Tibial nerve (tissue), 3 donors: Measurements from ENCODE around the gene HTRA2.

Experiments
- CTCF ChIP-seq, 5 experiments: fragments of 200-600 bp in 3 of 5; fragments of 450-650 bp in 2 of 5; sonication (generic) in 3 of 5; IDR thresholded peaks; one replicate each; pipeline ENCODE4 v1.5.1; 2016 to 2019; ENCODE audit warnings: antibody characterized with exemption in 5 of 5, mild to moderate bottlenecking in 3 of 5, moderate library complexity in 2 of 5
- POLR2A ChIP-seq, 2 donors: fragments of 450-650 bp; IDR thresholded peaks; one replicate each; pipeline ENCODE4 v1.6.1; 2017; ENCODE audit warnings: antibody characterized with exemption in 2 of 2, mild to moderate bottlenecking in 2 of 2, moderate library complexity in 2 of 2

- TF ChIP-seq POLR2A (IDR thresholded peaks at IDR 0.05) (no peak), CTCF (IDR thresholded peaks at IDR 0.05) (no peak)
Measured at GRCh38 chr2:74526649-74527230, 3.0 kb upstream of the HTRA2 start.
